Hepatocyte (in vitro differentiated cells): Measurements from ENCODE around the gene IRF3.

ENCODE experiments used
- CTCF ChIP-seq: fragments of 200-600 bp; sonication (generic); IDR thresholded peaks from 2 replicates; pipeline ENCODE4 v1.5.1; 2016; ENCODE audit warnings: antibody characterized with exemption, mild to moderate bottlenecking; ENCODE audit not compliant: poor library complexity
- EZH2 ChIP-seq: fragments of 200-600 bp; sonication (generic); IDR thresholded peaks from 2 replicates; pipeline ENCODE4 v1.6.1; 2016; ENCODE audit warnings: antibody characterized with exemption, mild to moderate bottlenecking, borderline replicate concordance

GRCh38 chr19:49656456-49657109 lies 9.1 kb downstream of the IRF3 start:
- no peak for TF ChIP-seq CTCF
- no peak for TF ChIP-seq EZH2
